ENCODE data around the gene SDSL.

- TF ChIP-seq POLR2AphosphoS5 (IDR thresholded peaks at IDR 0.05; ENCODE audit: low read depth, low read length) (peak; percentile 94), SIN3A (IDR thresholded peaks at IDR 0.05; ENCODE audit: borderline replicate concordance, insufficient read depth, low read length) (0 out of 2 replicates have a peak, but pooled peaks have one; percentile 76), REST (IDR thresholded peaks at IDR 0.05; ENCODE audit: insufficient read depth in 1 of 2, low read depth in 2 of 2, low read length in 2 of 2) (peak; percentile 73 to 87), FOXP2 (optimal IDR thresholded peaks at IDR 0.05; ENCODE audit: borderline replicate concordance, extremely low read depth, extremely low read length, insufficient read depth) (no peak)
Measured at GRCh38 chr12:113422030-113422885, at the start of gene SDSL.
